Smooth muscle cell (in vitro differentiated cells): Measurements from ENCODE around the gene LAMA3. TPM values are rescaled to one million over a fixed set of nuclear protein-coding genes. Genes with fewer than 3 reads are reported as not detected.

Source experiments
- DNase-seq: peaks from one replicate; lab custom pipeline; 2025; ENCODE audit not compliant: unreplicated experiment; lab: John Stamatoyannopoulos, UW
- H2AFZ ChIP-seq: fragments of 200-600 bp; sonication (generic); 2 replicates; pipeline ENCODE4 v1.6.0; 2016; ENCODE audit warnings: antibody characterized with exemption, low read depth, mild to moderate bottlenecking
- H3F3A ChIP-seq: fragments of 200-600 bp; sonication (generic); 2 replicates; pipeline ENCODE4 v1.6.0; 2017; ENCODE audit warnings: antibody characterized with exemption, low read depth
- H3K27ac ChIP-seq: fragments of 200-600 bp; sonication (generic); 2 replicates; pipeline ENCODE4 v1.5.1; 2016; ENCODE audit warnings: low read depth, mild to moderate bottlenecking
- H3K27me3 ChIP-seq: fragments of 200-600 bp; sonication (generic); 2 replicates; pipeline ENCODE4 v1.6.1; 2016; ENCODE audit warnings: low read depth, mild to moderate bottlenecking
- H3K36me3 ChIP-seq: fragments of 200-600 bp; sonication (generic); 2 replicates; pipeline ENCODE4 v1.5.1; 2016; ENCODE audit warnings: low read depth
- H3K4me1 ChIP-seq: fragments of 200-600 bp; sonication (generic); 2 replicates; pipeline ENCODE4 v1.5.1; 2016; ENCODE audit warnings: low read depth
- H3K4me2 ChIP-seq: fragments of 200-600 bp; sonication (generic); 2 replicates; pipeline ENCODE4 v1.6.0; 2016; ENCODE audit warnings: mild to moderate bottlenecking
- H3K4me3 ChIP-seq: fragments of 200-600 bp; sonication (generic); 2 replicates; pipeline ENCODE4 v1.5.1; 2016; ENCODE audit warnings: mild to moderate bottlenecking
- H3K79me2 ChIP-seq: fragments of 200-600 bp; sonication (generic); 2 replicates; pipeline ENCODE4 v1.6.0; 2016; ENCODE audit warnings: low read depth, mild to moderate bottlenecking
- H3K9ac ChIP-seq: fragments of 200-600 bp; sonication (generic); 2 replicates; pipeline ENCODE4 v1.6.0; 2016; ENCODE audit warnings: low read depth
- H3K9me3 ChIP-seq: fragments of 200-600 bp; sonication (generic); replicated peaks from 2 replicates; pipeline ENCODE4 v1.5.1; 2016; ENCODE audit warnings: low read depth
- H4K20me1 ChIP-seq: fragments of 200-600 bp; sonication (generic); 2 replicates; pipeline ENCODE4 v1.6.0; 2016; ENCODE audit warnings: low read depth
- WGBS: methylation state at CpG from one replicate; pipeline ENCODE4 v1.1.7; 2016; ENCODE audit warnings: low lambda C conversion rate; 5-methylcytosine and 5-hydroxymethylcytosine counted together
- polyA plus RNA-seq: library from polyadenylated mRNA; unstranded; fragments of >200 nt; fragmentation: Nextera tagmentation; extraction: Ambion mirVana; gene quantifications from 2 replicates; pipeline ENCODE4 v1.2.1, GENCODE V29; 2016
- total RNA-seq: library from RNA; depleted of rRNA; stranded (reverse); fragments of >200 nt; gene quantifications from 2 replicates; pipeline ENCODE4 v1.2.3, GENCODE V29; 2014
- TF ChIP-seq, protein P1 (sequence below): fragments of 200-600 bp; sonication (generic); IDR thresholded peaks from 2 replicates; pipeline ENCODE4 v1.5.1; 2017; ENCODE audit warnings: borderline replicate concordance, mild to moderate bottlenecking, antibody characterized with exemption; ENCODE audit not compliant: insufficient read depth, poor library complexity, severe bottlenecking

LAMA3 gene
- total and polyA plus RNA-seq, 2 experiments from 2014 or later: 7.8 to 23.1 TPM

GRCh38 chr18:23882616-23883276 lies 193.5 kb downstream of the LAMA3 start:
- Histone ChIP-seq H3K27me3 (no peaks in the 10 kb centered on the region), H4K20me1 (no peaks in the 10 kb centered on the region), H3K4me1 (peaks cover 8% of the 10 kb centered on the region), H3K27ac (no peak overlapping the region), H3F3A (peaks cover 2% of the 10 kb centered on the region), H3K4me3 (no peak overlapping the region), H3K36me3 (no peaks in the 10 kb centered on the region), H3K79me2 (no peaks in the 10 kb centered on the region), H3K9me3 (no peaks in the 10 kb centered on the region), H2AFZ (no peak overlapping the region), H3K9ac (no peak overlapping the region), H3K4me2 (no peak overlapping the region)
- TF ChIP-seq, protein P1, sequence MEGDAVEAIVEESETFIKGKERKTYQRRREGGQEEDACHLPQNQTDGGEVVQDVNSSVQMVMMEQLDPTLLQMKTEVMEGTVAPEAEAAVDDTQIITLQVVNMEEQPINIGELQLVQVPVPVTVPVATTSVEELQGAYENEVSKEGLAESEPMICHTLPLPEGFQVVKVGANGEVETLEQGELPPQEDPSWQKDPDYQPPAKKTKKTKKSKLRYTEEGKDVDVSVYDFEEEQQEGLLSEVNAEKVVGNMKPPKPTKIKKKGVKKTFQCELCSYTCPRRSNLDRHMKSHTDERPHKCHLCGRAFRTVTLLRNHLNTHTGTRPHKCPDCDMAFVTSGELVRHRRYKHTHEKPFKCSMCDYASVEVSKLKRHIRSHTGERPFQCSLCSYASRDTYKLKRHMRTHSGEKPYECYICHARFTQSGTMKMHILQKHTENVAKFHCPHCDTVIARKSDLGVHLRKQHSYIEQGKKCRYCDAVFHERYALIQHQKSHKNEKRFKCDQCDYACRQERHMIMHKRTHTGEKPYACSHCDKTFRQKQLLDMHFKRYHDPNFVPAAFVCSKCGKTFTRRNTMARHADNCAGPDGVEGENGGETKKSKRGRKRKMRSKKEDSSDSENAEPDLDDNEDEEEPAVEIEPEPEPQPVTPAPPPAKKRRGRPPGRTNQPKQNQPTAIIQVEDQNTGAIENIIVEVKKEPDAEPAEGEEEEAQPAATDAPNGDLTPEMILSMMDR: no peak
- DNase-seq: no peak
- 76% methylated on average over 4 of the region's 4 CpGs for WGBS

DNA sequence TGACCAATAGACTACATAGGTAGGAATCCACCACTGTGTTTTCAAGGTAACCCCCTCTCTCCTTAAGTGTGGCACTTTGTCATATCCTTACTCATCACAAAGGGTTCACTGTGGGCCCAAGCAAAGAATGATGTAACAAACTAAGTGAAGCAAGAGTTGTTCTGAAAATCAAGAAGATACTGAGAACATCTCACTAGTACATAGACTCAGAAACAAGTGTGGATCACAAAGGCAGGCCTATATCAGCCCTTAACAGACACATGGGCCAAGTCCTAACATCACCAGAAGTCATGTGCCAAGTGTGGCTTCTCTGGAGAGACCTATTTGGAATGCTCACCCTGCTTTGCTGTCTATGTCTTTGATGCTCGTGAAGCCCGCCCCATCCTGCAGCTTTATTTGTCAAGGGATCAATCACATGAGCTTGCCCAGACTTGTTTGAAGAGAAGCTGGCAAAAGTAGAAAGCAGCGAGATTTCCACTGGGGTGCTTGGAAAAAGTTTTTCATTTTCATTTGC lies 194.1 kb downstream of the LAMA3 start:
- Histone ChIP-seq H2AFZ (peak overlapping the region; percentile 91), H3F3A (peaks cover 2% of the 10 kb centered on the region), H4K20me1 (no peaks in the 10 kb centered on the region), H3K4me1 (peaks cover 8% of the 10 kb centered on the region), H3K36me3 (no peaks in the 10 kb centered on the region), H3K4me2 (no peak overlapping the region), H3K4me3 (no peak overlapping the region), H3K27me3 (no peaks in the 10 kb centered on the region), H3K79me2 (no peaks in the 10 kb centered on the region), H3K9me3 (no peaks in the 10 kb centered on the region), H3K9ac (no peak overlapping the region), H3K27ac (no peak overlapping the region)
- no peak for DNase-seq
- WGBS: 84% methylated on average over 3 of the region's 3 CpGs
- TF ChIP-seq, protein P1: no peak

DNA sequence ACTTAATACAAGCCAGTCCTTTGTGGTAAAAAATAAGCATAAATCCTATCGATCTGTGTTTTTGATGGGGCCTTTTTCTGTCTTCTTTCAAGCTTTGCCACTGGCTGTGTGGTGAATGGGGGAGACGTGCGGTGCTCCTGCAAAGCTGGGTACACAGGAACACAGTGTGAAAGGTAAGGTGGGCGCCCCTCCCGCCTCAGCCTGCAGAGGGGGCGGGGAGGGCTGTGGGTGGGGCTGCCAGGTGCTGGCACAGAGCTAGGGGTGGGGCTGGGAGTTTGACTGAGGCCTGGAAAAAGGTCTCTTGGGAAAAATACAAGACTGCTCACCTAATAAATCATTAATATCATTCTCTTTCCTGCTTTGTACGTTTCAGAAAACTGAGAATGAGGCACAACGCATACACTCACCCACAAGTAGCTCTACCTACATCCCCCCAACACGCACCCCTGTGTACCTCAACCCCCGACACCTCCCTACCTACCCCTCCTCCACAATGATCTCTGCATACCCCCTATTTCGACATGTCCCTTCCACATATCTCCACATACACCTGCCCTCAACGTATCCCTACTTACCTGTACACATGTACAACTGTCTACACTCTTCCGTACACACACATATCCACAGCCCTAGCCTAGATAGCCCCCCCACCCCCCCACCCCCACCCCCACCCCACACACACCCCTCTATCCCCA lies 195.6 kb downstream of the LAMA3 start:
- 79% methylated on average over 13 of the region's 13 CpGs for WGBS
- H4K20me1 ChIP-seq: no peaks in the 10 kb centered on the region
- H3K79me2 ChIP-seq: no peaks in the 10 kb centered on the region
- no peak overlapping the region for H3K9ac ChIP-seq
- no peak overlapping the region for H3K4me3 ChIP-seq
- peak overlapping the region; percentile 43 for H3K27ac ChIP-seq
- no peaks in the 10 kb centered on the region for H3K9me3 ChIP-seq
- H3K4me2 ChIP-seq: peak overlapping the region; percentile 2
- peak overlapping the region; percentile 91 for H2AFZ ChIP-seq
- no peak for DNase-seq
- H3F3A ChIP-seq: peaks cover 2% of the 10 kb centered on the region
- TF ChIP-seq, protein P1: no peak
- no peaks in the 10 kb centered on the region for H3K27me3 ChIP-seq
- peaks cover 8% of the 10 kb centered on the region for H3K4me1 ChIP-seq
- H3K36me3 ChIP-seq: no peaks in the 10 kb centered on the region
